A549 (cell line): ENCODE results near the gene BEAN1.

Experiments used
- ATOH8 ChIP-seq: fragments of 250-450 bp; sonication (Bioruptor Pico); IDR thresholded peaks from 2 replicates; pipeline ENCODE4 v1.5.0; 2020; ENCODE audit warnings: low read depth, mild to moderate bottlenecking, moderate library complexity
- CTCF ChIP-seq: fragments of >200 bp; sonication (Bioruptor Twin); formaldehyde crosslinking; IDR thresholded peaks from 3 replicates; pipeline ENCODE4 v1.5.1; 2016
- GATA3 ChIP-seq: IDR thresholded peaks from 2 replicates; pipeline ENCODE4 v1.6.1; 2012; ENCODE audit warnings: borderline replicate concordance
- POLR2A ChIP-seq: IDR thresholded peaks from 2 replicates; pipeline ENCODE4 v1.6.1; 2012; ENCODE audit warnings: mild to moderate bottlenecking, low read length
- SMC3 ChIP-seq: fragments of >200 bp; sonication (Bioruptor Twin); formaldehyde crosslinking; IDR thresholded peaks from 3 replicates; pipeline ENCODE4 v1.6.1; 2018; ENCODE audit warnings: inconsistent platforms
- TF ChIP-seq, protein P1 (sequence below): IDR thresholded peaks from 2 replicates; pipeline ENCODE4 v1.6.1; 2012

GRCh38 chr16:66432429-66432828 lies 5.3 kb downstream of the BEAN1 start:
- TF ChIP-seq ATOH8 (CRISPR knock-in tag) (no peak), CTCF (no peak), POLR2A (no peak), GATA3 (no peak), SMC3 (no peak)
- TF ChIP-seq, protein P1, sequence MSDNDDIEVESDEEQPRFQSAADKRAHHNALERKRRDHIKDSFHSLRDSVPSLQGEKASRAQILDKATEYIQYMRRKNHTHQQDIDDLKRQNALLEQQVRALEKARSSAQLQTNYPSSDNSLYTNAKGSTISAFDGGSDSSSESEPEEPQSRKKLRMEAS: no peak
